LNCAP (cell line): ENCODE results near the gene GSS.

ENCODE experiments used
- TF ChIP-seq, protein P1 (sequence below): fragments of 450-650 bp; IDR thresholded peaks from 2 replicates; pipeline ENCODE4 v1.5.1; 2017; ENCODE audit warnings: mild to moderate bottlenecking

Gene GSS

DNA sequence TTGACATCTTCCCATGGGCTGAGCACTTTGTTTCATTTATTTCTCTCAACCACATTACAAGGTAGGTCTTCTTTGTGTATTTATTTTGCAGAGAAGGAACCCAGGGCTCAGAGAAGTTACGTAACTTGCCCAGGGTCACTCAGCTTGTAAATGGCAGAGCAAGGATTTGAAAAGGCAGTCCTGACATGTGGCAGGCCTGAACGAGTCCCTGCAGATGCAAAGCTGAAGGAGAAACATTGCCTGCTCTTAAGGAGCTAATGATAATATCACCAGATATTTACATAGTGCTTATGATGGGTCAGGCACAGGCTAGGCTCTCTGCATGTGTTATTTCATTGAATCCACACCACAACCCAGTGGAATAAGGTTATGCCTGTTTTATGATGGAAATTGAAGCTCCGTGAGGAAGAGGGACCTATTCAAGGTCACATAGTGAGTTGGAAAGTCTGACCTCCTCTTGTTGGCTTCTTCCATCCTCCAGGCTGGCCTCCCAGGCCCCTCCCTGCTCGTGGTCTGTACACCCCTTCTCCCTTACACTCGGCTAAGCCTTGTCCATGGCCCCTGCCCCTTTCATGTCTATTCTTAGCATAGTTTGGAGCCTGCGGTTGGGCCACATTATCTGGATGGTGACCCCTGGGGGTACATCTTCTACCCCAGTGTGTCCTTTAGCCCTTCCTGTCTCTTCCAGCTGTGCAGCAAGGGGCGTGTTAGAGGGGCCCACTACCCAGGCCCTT lies 12.6 kb upstream of the GSS start:
- TF ChIP-seq, protein P1, sequence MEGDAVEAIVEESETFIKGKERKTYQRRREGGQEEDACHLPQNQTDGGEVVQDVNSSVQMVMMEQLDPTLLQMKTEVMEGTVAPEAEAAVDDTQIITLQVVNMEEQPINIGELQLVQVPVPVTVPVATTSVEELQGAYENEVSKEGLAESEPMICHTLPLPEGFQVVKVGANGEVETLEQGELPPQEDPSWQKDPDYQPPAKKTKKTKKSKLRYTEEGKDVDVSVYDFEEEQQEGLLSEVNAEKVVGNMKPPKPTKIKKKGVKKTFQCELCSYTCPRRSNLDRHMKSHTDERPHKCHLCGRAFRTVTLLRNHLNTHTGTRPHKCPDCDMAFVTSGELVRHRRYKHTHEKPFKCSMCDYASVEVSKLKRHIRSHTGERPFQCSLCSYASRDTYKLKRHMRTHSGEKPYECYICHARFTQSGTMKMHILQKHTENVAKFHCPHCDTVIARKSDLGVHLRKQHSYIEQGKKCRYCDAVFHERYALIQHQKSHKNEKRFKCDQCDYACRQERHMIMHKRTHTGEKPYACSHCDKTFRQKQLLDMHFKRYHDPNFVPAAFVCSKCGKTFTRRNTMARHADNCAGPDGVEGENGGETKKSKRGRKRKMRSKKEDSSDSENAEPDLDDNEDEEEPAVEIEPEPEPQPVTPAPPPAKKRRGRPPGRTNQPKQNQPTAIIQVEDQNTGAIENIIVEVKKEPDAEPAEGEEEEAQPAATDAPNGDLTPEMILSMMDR, result no peak

DNA sequence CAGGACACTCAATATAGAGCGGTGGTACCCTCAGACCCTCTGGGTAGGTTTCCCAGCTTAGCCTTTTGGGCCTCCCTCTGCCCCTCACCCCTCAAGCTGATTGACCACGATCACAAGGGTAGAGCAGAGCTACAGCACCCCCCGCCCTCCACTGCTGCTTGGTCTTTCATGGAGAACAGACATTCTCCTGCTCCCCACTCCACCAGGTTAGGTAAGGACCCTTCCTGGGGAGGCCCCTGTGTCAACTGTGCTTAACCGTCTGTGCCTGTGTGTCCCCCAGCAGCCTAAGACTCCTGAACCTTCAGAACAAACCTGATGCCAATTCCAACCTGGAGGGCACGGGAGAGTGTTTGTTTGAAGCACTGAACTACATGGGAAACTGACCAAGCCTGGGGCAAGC lies 11.8 kb upstream of the GSS start:
- TF ChIP-seq, protein P1, result no peak

DNA sequence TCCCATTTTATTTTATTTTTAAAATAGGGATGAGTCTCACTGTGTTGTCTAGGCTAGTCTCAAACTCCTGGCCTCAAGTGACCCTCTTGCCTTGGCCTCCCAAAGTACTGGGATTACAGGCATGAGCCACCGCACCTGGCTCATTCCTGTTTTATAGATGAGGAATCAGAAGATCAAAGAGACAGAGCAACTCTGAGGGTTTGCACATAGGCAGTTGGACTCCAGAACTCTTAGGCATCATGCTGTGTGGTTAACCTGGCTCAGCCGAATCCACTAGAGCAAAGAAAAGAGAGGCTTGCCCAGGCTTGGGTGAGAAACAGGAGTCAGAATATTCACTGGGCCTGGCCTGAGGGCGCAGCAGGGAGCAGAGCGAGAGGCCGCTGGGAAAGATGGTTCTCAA lies 9.4 kb upstream of the GSS start:
- TF ChIP-seq, protein P1, result no peak

DNA sequence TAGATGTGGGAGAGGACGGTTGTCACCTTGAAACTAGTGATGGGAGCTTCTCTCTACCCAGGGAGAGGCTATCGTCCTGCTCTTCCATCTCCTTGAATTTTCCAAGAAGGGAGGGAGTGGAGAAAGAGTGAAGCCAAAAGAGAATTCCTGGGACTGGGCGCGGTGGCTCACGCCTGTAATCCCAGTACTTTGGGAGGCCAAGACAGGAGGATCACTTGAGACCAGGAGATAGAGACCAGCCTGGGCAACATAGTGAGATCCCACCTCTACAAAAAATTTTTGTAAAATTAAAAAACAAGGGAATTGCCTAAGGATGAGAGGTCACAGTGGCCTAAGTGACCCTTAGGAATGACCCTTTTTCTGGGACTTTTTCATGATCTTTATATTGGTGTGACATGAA lies 8.9 kb upstream of the GSS start:
- TF ChIP-seq, protein P1, result no peak

DNA sequence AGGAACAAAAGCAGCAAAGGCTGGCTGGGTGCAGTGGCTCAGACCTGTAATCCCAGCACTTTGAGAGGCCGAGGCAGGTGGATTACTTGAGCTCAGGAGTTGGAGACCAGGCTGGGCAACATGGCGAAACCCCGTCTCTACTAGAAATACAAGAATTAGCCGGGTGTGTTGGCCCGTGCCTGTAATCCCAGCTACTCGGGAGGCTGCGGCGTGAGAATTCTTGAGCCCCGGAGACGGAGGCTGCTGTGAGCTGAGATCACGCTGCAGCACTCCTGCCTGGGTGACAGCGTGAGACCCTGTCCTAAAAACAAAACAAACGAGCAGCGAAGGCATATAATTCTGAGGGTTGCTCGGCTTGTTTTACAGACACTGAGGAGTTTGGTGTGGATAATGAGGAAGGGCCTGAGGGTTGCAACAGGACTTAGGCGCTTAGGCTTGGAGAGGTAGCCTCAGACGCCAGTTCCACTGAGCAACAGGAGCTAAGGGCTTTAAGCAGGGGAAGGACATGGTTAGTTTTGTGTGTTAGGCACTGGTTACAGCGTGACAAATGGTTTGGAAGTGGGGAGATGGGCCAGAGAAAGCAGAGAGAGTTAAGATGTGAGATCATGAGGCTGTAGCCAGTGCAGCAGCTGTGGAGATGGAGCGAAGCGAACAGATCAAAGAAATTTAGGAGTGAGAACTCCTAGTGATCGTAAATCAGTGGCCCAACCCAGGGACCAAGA lies 1.3 kb upstream of the GSS start:
- TF ChIP-seq, protein P1, result no peak

DNA sequence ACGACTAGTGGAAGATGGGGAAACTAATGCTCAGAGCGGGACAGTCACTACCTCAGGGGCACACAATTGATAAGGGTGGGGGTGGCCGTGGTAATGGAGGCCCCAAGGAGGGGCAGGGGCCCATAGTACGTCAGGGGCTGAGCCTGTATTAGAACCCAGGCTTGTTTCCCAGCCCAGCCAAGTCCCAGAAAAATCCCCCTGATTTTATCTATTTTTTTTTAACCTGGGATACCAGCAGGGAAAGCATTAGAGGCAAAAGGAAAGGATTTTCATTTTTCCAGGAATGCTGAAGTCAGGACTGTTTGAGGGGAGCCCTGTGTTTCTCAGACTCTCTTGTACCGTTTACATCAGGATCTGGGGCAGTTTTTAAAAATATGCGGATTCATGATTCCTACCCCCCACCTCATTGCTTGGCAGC lies 444 bp upstream of the GSS start:
- TF ChIP-seq, protein P1, result no peak

DNA sequence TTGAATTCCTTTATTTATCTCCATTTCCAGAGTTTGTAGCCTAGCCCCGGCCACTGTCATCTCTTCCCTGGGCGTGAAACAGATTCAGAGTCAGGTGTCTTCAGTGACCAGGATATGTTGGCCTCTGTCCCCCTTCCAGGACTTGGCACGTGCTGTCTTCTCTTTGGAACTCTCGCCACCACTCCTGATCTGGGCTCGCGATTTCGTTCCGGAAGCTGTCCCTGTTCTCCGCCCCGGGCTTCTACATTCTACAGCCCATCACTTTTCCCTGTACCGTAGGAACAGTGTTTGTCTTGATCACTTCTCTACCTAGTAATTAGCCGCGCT lies 739 bp downstream of the GSS start:
- TF ChIP-seq, protein P1, result no peak
